ENCODE results near the gene SKP2. TPM values are rescaled to one million over a fixed set of nuclear protein-coding genes. Genes with fewer than 3 reads are reported as not detected.
A peak's percentile ranks its signal among the peaks of the same experiment; 100 is the strongest.

Gene SKP2
- total RNA-seq, 1 donor from 2014 or later, result 34.8 TPM

DNA sequence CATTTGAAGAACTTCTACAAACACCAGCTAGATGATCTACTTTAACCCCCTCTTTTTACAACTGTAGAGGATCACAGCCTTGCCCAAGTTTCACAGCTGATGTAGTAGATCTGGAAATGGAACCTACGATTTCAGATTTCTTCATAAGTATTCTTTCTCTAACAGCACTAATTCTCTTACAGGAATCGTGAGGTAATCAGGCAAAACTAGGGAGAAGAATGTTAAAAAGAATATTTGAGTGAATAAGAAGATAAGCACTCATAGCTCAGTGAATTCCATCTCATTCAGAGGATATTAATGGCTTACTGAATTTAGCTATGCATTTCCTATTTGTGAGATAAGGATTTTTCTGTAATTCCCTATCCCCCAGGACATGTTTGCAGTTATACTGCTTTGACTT, 47.7 kb downstream of the SKP2 start:
- no peaks in the 10 kb centered on the region for H3K27me3 Mint-ChIP-seq (ENCODE audit: low read depth)
- no peak for DNase-seq (ENCODE audit: low spot score)
- no peak overlapping the region for H3K27ac Mint-ChIP-seq (ENCODE audit: unreplicated experiment)
- H3K4me1 Mint-ChIP-seq (ENCODE audit: low read depth), result peaks cover 10% of the 10 kb centered on the region
- peaks cover 21% of the 10 kb centered on the region for H3K36me3 Mint-ChIP-seq (ENCODE audit: low read depth)
- no peak for TF ChIP-seq CTCF (IDR thresholded peaks at IDR 0.05)
- no peaks in the 10 kb centered on the region for H3K9me3 Mint-ChIP-seq (ENCODE audit: low read depth)
- no peak overlapping the region for H3K4me3 Mint-ChIP-seq (ENCODE audit: unreplicated experiment)

- TF ChIP-seq CTCF (IDR thresholded peaks at IDR 0.05), result no peak
- Mint-ChIP-seq H3K27ac (ENCODE audit: unreplicated experiment) (no peak overlapping the region), H3K4me3 (ENCODE audit: unreplicated experiment) (no peak overlapping the region), H3K36me3 (ENCODE audit: low read depth) (peaks cover 19% of the 10 kb centered on the region), H3K4me1 (ENCODE audit: low read depth) (peaks cover 10% of the 10 kb centered on the region), H3K9me3 (ENCODE audit: low read depth) (no peaks in the 10 kb centered on the region), H3K27me3 (ENCODE audit: low read depth) (no peaks in the 10 kb centered on the region)
- no peak for DNase-seq (ENCODE audit: low spot score)
These were observed 48.6 kb downstream of the SKP2 start for GRCh38 chr5:36200513-36200912.

GRCh38 chr5:36202521-36202961, 50.6 kb downstream of the SKP2 start:
- peak overlapping the region; percentile 80 for H3K27ac Mint-ChIP-seq (ENCODE audit: unreplicated experiment)
- H3K9me3 Mint-ChIP-seq (ENCODE audit: low read depth), result no peaks in the 10 kb centered on the region
- peaks cover 17% of the 10 kb centered on the region for H3K36me3 Mint-ChIP-seq (ENCODE audit: low read depth)
- peaks cover 10% of the 10 kb centered on the region for H3K4me1 Mint-ChIP-seq (ENCODE audit: low read depth)
- no peak for DNase-seq (ENCODE audit: low spot score)
- no peak overlapping the region for H3K4me3 Mint-ChIP-seq (ENCODE audit: unreplicated experiment)
- no peak for TF ChIP-seq CTCF (IDR thresholded peaks at IDR 0.05)
- no peaks in the 10 kb centered on the region for H3K27me3 Mint-ChIP-seq (ENCODE audit: low read depth)

GRCh38 chr5:36205329-36205728, 53.4 kb downstream of the SKP2 start:
- Mint-ChIP-seq H3K4me3 (ENCODE audit: unreplicated experiment) (no peak overlapping the region), H3K9me3 (ENCODE audit: low read depth) (no peaks in the 10 kb centered on the region), H3K27me3 (ENCODE audit: low read depth) (no peaks in the 10 kb centered on the region), H3K27ac (ENCODE audit: unreplicated experiment) (no peak overlapping the region), H3K36me3 (ENCODE audit: low read depth) (peaks cover 23% of the 10 kb centered on the region), H3K4me1 (ENCODE audit: low read depth) (peaks cover 4% of the 10 kb centered on the region)
- DNase-seq (ENCODE audit: low spot score), result no peak
- no peak for TF ChIP-seq CTCF (IDR thresholded peaks at IDR 0.05)

DNA sequence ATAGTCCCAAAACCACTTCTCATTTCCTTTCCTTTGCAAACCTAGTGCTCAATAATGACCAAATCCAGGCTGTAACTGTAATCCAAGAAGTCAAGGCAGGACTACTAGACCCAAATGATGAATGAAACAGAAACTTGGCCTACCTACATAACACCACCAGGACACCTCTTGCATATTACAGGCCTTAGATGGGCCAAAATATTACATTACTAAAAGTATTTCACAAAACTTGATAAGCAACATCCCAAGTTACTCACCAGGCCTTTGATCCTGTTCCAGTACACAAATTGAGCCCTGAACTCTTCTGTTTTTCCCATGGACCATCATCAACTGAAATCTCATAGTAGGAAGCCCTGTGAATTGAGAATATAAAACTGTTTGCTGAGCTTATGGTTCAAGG, 55.0 kb downstream of the SKP2 start:
- DNase-seq (ENCODE audit: low spot score), result no peak
- no peak for TF ChIP-seq CTCF (IDR thresholded peaks at IDR 0.05)
- Mint-ChIP-seq H3K9me3 (ENCODE audit: low read depth) (no peaks in the 10 kb centered on the region), H3K4me1 (ENCODE audit: low read depth) (peaks cover 4% of the 10 kb centered on the region), H3K4me3 (ENCODE audit: unreplicated experiment) (no peak overlapping the region), H3K27ac (ENCODE audit: unreplicated experiment) (no peak overlapping the region), H3K27me3 (ENCODE audit: low read depth) (no peaks in the 10 kb centered on the region), H3K36me3 (ENCODE audit: low read depth) (peaks cover 25% of the 10 kb centered on the region)

Measured in chondrocyte (in vitro differentiated cells).